Vagina (tissue), 2 donors: ENCODE measurements around the gene MARCHF6.

Experiments used
- POLR2A ChIP-seq, 2 donors: fragments of 450-650 bp; IDR thresholded peaks; one replicate each; pipeline ENCODE4 v1.6.1; 2017; ENCODE audit warnings: antibody characterized with exemption in 2 of 2, mild to moderate bottlenecking in 2 of 2, moderate library complexity in 2 of 2
- TF ChIP-seq, protein P1 (sequence below), 3 experiments: fragments of 450-650 bp in 2 of 3; fragments of 200-600 bp in 1 of 3; sonication (generic) in 1 of 3; IDR thresholded peaks; one replicate each; pipeline ENCODE4 v1.5.1; 2017 to 2019; ENCODE audit warnings: antibody characterized with exemption in 3 of 3, mild to moderate bottlenecking in 2 of 3, moderate library complexity in 2 of 3

DNA sequence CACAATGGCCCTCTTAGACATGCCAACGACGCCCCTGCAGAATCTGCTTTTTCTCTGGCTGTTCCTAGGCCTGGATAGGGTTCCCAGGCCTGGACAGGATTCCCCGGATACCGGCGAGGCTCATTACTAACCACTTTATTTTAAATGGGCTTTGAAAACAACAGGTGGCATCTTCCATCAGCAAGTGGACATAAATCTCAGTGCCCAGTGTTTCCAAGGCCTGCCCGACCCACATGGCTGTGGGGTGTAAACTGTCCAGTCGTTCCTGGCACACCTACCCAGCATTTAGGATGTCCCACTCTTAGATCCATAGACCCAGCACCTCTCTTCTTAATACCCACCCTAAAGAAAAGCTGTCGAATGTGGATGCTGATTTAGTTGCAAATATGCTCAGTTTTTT, 46.7 kb upstream of the MARCHF6 start:
- TF ChIP-seq, protein P1, sequence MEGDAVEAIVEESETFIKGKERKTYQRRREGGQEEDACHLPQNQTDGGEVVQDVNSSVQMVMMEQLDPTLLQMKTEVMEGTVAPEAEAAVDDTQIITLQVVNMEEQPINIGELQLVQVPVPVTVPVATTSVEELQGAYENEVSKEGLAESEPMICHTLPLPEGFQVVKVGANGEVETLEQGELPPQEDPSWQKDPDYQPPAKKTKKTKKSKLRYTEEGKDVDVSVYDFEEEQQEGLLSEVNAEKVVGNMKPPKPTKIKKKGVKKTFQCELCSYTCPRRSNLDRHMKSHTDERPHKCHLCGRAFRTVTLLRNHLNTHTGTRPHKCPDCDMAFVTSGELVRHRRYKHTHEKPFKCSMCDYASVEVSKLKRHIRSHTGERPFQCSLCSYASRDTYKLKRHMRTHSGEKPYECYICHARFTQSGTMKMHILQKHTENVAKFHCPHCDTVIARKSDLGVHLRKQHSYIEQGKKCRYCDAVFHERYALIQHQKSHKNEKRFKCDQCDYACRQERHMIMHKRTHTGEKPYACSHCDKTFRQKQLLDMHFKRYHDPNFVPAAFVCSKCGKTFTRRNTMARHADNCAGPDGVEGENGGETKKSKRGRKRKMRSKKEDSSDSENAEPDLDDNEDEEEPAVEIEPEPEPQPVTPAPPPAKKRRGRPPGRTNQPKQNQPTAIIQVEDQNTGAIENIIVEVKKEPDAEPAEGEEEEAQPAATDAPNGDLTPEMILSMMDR (IDR thresholded peaks at IDR 0.05), result no peak
- TF ChIP-seq POLR2A (IDR thresholded peaks at IDR 0.05), result no peak
